Mucosa of stomach (tissue), 1 donor: Measurements from ENCODE around the gene OFD1.

Experiments used
- H3K27me3 ChIP-seq: one replicate; pipeline ENCODE4 v1.7.0; 2013; ENCODE audit warnings: mild to moderate bottlenecking, low read length; ENCODE audit not compliant: control insufficient read depth, insufficient read depth
- H3K36me3 ChIP-seq: one replicate; pipeline ENCODE4 v1.7.0; 2013; ENCODE audit warnings: low read length; ENCODE audit not compliant: control insufficient read depth, insufficient read depth
- H3K4me1 ChIP-seq: one replicate; pipeline ENCODE4 v1.7.0; 2013; ENCODE audit warnings: mild to moderate bottlenecking, low read length; ENCODE audit not compliant: control insufficient read depth, insufficient read depth
- H3K4me3 ChIP-seq: one replicate; pipeline ENCODE4 v1.7.0; 2013; ENCODE audit warnings: low read length
- H3K9ac ChIP-seq: one replicate; pipeline ENCODE4 v1.7.0; 2013; ENCODE audit warnings: mild to moderate bottlenecking, low read length, moderate library complexity
- H3K9me3 ChIP-seq: one replicate; pipeline ENCODE4 v1.7.0; 2013; ENCODE audit warnings: mild to moderate bottlenecking, low read length, moderate library complexity; ENCODE audit not compliant: control insufficient read depth
- donor health status: Pancreatic carcinoma.

The OFD1 gene

DNA sequence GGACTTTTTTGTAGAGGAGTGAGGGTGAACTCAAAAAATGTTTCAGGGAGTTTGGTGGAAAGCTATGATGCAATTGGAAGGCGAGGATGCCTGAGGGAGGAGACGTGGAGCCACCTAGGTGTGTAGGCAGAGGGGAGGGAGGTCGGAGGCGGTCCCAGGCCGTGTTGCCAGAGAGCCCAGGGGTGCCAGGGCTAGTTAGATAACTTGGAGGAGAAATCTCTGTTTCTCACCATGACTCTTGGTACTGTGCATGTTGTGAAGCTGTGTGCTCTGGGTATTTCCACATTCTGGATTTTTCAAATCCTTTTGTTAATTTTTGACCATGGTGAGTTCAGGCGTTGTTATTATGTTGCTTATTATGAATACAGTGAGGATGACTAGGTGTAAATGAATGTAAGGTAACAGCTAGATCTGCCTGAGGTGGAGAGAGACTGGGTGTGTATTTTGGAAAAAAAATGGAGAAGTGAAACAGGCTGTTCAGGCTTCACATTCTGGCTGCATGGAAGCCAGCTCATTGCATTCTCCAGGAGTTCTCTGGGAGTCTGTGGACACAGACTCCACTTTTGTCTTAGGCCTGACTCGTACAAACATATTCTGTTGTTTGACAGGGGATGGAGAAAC is 41.1 kb upstream of the OFD1 start:
- Histone ChIP-seq H3K9ac (no peak overlapping the region), H3K36me3 (no peaks in the 10 kb centered on the region), H3K4me3 (no peak overlapping the region), H3K4me1 (peaks cover 33% of the 10 kb centered on the region), H3K27me3 (no peaks in the 10 kb centered on the region), H3K9me3 (no peaks in the 10 kb centered on the region)

DNA sequence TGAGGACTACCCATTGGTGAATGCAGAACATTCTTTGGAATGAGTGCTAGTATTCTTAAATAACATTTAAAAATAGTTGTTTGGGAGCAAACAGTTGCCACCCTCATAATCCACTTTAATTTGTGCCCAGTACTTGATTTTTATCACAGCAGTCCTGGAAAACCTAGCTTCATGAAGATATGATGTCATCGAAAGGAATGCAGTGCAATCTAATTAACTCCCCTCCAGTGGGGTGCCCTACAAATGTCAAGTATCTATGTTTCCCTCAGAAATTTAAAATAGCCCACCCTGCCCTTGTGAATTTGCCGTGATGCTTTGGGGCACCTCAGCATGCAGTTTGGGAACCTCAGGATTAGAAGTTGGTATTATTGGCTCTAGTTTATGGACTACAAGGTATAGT is 40.2 kb upstream of the OFD1 start:
- Histone ChIP-seq H3K9me3 (no peaks in the 10 kb centered on the region), H3K4me3 (no peak overlapping the region), H3K9ac (no peak overlapping the region), H3K27me3 (no peaks in the 10 kb centered on the region), H3K4me1 (peaks cover 38% of the 10 kb centered on the region), H3K36me3 (no peaks in the 10 kb centered on the region)

DNA sequence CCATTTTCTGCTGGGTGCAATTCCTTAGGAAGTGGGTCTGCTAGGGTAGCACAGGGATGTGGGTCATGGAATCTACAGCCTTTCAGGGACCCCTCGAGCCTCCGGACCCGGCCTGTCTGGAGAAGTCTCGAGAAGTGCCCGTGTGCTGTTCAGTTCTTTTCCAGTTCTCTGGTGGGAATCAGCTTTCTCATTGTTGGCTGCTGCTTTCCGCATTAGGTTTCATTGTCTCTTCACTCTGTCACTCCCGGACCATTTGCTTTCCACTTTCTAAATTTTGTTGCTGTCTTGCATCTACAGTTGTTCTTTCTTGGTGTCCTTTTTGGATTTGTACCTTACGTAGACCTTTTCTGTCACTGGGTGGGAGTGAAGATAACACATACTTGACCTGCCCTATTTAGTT is 39.6 kb upstream of the OFD1 start:
- Histone ChIP-seq H3K4me1 (peaks cover 40% of the 10 kb centered on the region), H3K27me3 (no peaks in the 10 kb centered on the region), H3K4me3 (no peak overlapping the region), H3K9me3 (no peaks in the 10 kb centered on the region), H3K9ac (no peak overlapping the region), H3K36me3 (no peaks in the 10 kb centered on the region)

DNA sequence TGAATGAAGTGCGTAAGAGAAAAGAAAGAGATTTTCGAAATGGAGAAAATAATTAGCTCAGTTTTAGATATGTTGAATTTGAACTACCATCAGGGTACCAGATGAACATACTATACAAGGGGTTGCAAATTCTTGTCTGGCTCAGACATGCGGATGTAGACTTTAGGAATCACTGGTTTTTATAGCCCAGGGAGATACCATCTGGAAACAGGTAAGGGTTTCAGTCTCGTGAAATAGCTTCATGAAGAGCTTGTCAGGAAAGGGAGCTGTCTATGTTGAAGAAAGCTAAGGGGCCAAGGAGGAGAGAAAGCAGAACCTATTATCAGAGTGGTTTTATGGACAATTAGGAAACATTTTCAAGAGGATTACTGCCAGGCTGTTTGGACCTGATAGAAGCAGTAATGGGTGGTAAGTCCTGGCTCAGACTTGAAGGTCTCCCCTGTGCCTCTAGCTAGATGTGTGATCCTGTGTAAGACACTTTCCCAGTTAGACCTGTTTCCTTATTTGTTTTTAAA is 38.9 kb upstream of the OFD1 start:
- Histone ChIP-seq H3K4me3 (no peak overlapping the region), H3K9ac (no peak overlapping the region), H3K9me3 (no peaks in the 10 kb centered on the region), H3K4me1 (peaks cover 45% of the 10 kb centered on the region), H3K36me3 (no peaks in the 10 kb centered on the region), H3K27me3 (no peaks in the 10 kb centered on the region)

DNA sequence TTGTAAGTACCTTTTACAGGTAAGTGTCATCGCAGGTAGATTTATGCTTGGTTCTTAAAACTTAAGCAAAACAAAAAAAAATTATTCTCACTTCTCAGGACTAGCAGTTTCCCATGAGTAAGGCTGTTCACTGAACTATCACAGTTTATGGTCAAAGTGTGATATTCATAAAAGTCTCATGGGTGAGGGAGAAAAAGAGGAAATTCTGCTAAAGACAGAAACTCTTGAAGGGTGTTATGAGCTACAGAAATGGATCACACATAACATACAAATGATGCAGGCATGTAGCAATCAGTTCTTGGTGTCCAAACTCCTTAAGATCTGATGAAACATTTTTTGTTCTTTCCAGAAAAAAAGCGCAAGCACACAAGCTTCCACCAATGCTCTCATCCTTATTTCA is 37.1 kb upstream of the OFD1 start:
- no peak overlapping the region for H3K9ac ChIP-seq
- H3K9me3 ChIP-seq, result no peaks in the 10 kb centered on the region
- no peak overlapping the region for H3K4me3 ChIP-seq
- H3K4me1 ChIP-seq, result peaks cover 42% of the 10 kb centered on the region
- H3K27me3 ChIP-seq, result no peaks in the 10 kb centered on the region
- H3K36me3 ChIP-seq, result no peaks in the 10 kb centered on the region

DNA sequence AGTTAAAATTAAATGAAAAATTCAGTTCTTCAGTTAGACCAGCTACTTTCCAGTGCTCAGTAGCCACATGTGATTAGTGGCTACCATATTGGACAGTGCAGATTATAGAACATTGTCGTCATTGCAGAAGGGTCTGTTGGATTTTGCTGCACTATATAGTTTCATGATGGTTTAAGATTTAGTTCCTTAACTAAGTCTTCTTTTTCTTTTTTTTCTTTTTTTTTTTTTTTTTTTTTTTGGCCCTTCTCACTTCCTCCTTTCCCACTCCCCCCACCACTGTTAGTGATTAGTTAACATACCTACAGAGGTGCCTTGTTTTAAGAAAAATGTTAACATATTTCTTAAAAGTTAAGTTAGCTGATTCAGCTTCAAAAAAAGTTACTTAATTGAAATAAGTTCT is 36.6 kb upstream of the OFD1 start:
- H3K4me1 ChIP-seq, result peaks cover 36% of the 10 kb centered on the region
- no peaks in the 10 kb centered on the region for H3K9me3 ChIP-seq
- H3K27me3 ChIP-seq, result no peaks in the 10 kb centered on the region
- H3K36me3 ChIP-seq, result no peaks in the 10 kb centered on the region
- no peak overlapping the region for H3K4me3 ChIP-seq
- H3K9ac ChIP-seq, result no peak overlapping the region

DNA sequence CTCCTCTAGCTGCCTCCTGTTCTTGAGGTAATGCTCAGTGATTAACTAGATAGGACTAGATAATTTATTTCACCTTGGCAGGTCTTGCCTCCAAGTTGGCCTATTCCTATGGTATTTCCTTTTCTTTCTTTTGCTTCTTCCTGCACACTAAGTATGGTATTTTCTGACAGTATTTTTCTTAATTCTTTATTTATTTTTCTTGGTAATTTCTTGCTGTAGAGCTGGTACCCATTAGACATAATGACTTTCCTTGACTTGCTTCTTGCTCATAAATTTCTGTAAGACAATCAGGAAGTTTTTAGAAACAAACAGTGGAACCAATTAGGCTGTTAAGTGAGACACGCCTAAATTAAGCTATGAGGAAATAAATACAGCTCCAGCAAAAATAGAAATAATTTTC is 36.1 kb upstream of the OFD1 start:
- H3K9me3 ChIP-seq, result no peaks in the 10 kb centered on the region
- peaks cover 32% of the 10 kb centered on the region for H3K4me1 ChIP-seq
- H3K4me3 ChIP-seq, result no peak overlapping the region
- no peak overlapping the region for H3K9ac ChIP-seq
- H3K27me3 ChIP-seq, result no peaks in the 10 kb centered on the region
- H3K36me3 ChIP-seq, result no peaks in the 10 kb centered on the region

DNA sequence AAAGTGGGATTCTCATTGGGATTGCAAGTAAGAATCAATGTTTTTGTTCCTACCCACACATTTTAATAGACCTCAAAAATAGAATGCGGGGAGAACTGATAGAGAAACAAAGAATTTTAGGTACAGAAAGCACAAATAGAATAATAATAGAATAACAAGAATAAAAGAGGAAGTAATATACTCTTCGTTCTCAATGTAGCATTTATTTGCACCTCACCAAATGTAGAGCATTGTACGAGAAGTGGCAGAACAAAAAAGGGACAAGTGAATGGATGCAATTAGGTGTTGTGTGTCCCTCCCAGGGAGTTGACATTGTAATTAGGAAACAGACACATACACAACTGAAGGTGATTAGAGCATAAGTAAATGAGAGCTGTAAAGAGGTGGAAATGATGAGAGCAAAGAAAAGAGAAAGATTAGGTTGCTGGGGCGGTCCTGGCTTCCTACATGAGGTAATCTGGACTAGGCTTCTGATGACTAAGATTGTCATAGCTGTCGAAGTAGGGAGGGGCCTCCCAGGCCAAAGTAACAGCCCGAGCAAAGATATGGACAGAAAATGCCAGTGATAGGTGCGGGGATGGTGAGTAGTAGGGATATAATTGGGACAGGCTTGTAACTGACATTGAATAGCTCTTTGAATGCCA is 35.2 kb upstream of the OFD1 start:
- no peaks in the 10 kb centered on the region for H3K27me3 ChIP-seq
- H3K9me3 ChIP-seq, result no peaks in the 10 kb centered on the region
- H3K4me1 ChIP-seq, result peaks cover 25% of the 10 kb centered on the region
- H3K4me3 ChIP-seq, result no peak overlapping the region
- no peak overlapping the region for H3K9ac ChIP-seq
- H3K36me3 ChIP-seq, result no peaks in the 10 kb centered on the region

DNA sequence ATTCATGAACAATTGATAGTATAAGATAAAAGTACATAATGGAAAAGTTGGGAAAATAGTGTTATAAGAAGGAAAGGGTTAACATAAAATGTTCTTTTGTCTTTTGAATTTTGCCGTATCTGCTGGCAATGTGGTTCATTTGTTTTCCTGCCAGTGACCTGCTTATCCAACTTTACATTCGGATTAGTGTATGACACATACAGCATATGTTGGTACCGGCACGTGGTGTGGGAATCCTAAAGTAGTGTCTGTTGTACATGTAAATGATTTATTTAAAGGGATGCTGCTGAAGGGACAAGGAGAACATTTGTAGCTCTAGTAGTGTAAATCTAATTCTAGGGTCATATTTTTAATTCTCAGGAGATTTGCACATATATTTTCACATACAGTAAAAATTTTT is 34.2 kb upstream of the OFD1 start:
- Histone ChIP-seq H3K27me3 (no peaks in the 10 kb centered on the region), H3K36me3 (no peaks in the 10 kb centered on the region), H3K9ac (no peak overlapping the region), H3K9me3 (no peaks in the 10 kb centered on the region), H3K4me3 (no peak overlapping the region), H3K4me1 (peaks cover 20% of the 10 kb centered on the region)

DNA sequence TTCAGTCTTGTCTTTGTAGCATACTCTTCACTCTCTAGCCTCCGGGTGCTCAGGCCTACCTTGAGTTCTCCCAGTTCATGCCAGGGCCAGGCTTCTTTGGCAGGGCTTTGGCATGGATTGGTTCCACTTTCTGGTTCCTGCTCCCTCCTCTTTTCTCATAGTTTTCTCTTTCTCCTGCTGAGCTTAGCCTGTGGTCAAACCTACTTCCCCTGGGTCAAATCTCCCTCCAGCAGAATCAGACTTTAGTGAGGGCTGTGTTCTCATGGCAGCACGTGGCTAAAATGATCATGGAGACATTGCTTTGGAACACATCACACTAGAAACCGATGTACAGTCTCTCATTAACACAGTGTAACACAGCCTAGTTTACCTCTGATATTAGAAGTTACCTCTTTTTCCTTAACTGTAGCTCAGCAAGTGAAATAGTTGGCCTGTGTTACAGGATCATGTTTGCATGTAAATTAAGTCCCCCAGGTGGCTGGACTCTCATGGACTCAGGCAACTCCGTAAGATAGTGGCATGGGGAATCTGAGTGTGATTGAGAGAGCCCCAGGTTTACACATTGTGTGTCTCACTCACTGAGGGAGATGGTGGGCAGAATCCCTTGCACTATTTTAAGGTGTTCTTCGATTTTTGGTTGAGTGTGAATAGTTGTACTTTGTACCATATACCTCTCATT is 32.3 kb upstream of the OFD1 start:
- Histone ChIP-seq H3K36me3 (no peaks in the 10 kb centered on the region), H3K9ac (no peak overlapping the region), H3K27me3 (no peaks in the 10 kb centered on the region), H3K4me3 (no peak overlapping the region), H3K9me3 (no peaks in the 10 kb centered on the region), H3K4me1 (peaks cover 20% of the 10 kb centered on the region)

DNA sequence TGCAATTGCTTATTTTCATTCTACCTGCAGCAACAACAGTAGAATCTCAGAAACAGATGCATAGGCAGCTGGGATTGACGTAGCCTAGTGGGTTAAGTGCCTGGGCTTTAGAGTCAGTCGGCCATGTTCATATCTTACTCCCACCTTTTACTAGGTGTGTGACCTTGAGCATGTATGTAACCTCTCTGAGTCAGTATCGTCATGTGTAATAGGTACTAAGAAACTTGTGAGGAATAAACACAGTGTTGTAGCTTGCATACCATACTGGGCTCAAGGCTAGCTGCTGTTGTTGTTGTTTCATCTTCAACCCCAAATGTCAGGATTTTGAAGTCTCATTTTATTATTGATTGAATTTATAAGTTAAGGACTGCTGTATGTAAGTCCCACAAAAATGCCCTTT is 31.4 kb upstream of the OFD1 start:
- no peaks in the 10 kb centered on the region for H3K9me3 ChIP-seq
- H3K4me3 ChIP-seq, result no peak overlapping the region
- H3K36me3 ChIP-seq, result no peaks in the 10 kb centered on the region
- H3K9ac ChIP-seq, result no peak overlapping the region
- peaks cover 16% of the 10 kb centered on the region for H3K4me1 ChIP-seq
- H3K27me3 ChIP-seq, result no peaks in the 10 kb centered on the region

DNA sequence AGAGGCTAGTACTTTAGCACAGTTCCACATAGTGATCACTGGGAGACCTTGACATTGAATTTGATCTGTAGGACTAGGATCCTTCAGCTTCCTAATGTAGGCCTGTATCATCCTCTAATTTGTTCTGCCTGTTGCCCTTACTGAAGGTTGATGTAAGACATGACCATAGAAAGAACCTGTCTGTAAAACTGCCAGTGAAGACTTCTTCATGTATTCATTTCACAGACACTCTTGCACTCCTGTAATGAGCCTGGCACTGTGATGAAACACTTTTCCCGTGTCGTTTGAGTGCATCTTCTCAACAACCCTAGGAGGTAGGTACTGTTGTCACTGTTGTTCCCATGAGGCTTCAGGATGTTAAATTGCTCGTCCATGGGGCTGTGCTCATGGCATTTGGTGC is 31.0 kb upstream of the OFD1 start:
- Histone ChIP-seq H3K9me3 (no peaks in the 10 kb centered on the region), H3K4me1 (peaks cover 11% of the 10 kb centered on the region), H3K27me3 (no peaks in the 10 kb centered on the region), H3K9ac (no peak overlapping the region), H3K36me3 (no peaks in the 10 kb centered on the region), H3K4me3 (no peak overlapping the region)
